Activated T-helper 1 cell treated with anti-CD3 and anti-CD28 coated beads, Interleukin-12 subunit alpha, Interleukin-12 subunit beta, Interleukin-2, Interleukin-4 antibody, amounts not matched to agents 30 ng/mL and 10 ng/mL and 1 ng/mL, durations not matched to agents 14 hours and 24 hours and 36 hours (primary cell): Measurements from ENCODE around the gene N4BP2L1. TPM values are rescaled to one million over a fixed set of nuclear protein-coding genes. Genes with fewer than 3 reads are reported as not detected.
A peak's percentile ranks its signal among the peaks of the same experiment; 100 is the strongest.

Experiments
- DNase-seq: peaks from one replicate; pipeline ENCODE4 v3.0.0; 2021; ENCODE audit warnings: low spot score
- H3K27ac Mint-ChIP-seq: one replicate; pipeline ENCODE4 v1.8.0; 2021; ENCODE audit warnings: mild to moderate bottlenecking, mixed read lengths
- H3K27me3 Mint-ChIP-seq: one replicate; pipeline ENCODE4 v1.8.0; 2022; ENCODE audit warnings: mild to moderate bottlenecking, moderate library complexity, mixed read lengths; ENCODE audit not compliant: insufficient read depth
- H3K36me3 Mint-ChIP-seq: one replicate; pipeline ENCODE4 v1.8.0; 2021; ENCODE audit warnings: low read depth, mixed read lengths
- H3K4me1 Mint-ChIP-seq: one replicate; pipeline ENCODE4 v1.8.0; 2021; ENCODE audit warnings: low read depth, mixed read lengths
- H3K4me3 Mint-ChIP-seq: one replicate; pipeline ENCODE4 v1.8.0; 2021; ENCODE audit warnings: mild to moderate bottlenecking, moderate library complexity, mixed read lengths
- H3K9me3 Mint-ChIP-seq: one replicate; pipeline ENCODE4 v1.8.0; 2021; ENCODE audit warnings: mixed read lengths
- intact Hi-C: fragments of 100-400 bp; cut with micrococcal nuclease; formaldehyde crosslinking; loops from one replicate; pipeline ENCODE4 v1.15.1; 2024
- total RNA-seq: library from RNA; stranded (reverse); gene quantifications from 2 replicates; pipeline ENCODE4 v1.2.3, GENCODE V29; 2022

N4BP2L1 gene
- total RNA-seq, 1 donor from 2014 or later = 20.0 TPM

DNA sequence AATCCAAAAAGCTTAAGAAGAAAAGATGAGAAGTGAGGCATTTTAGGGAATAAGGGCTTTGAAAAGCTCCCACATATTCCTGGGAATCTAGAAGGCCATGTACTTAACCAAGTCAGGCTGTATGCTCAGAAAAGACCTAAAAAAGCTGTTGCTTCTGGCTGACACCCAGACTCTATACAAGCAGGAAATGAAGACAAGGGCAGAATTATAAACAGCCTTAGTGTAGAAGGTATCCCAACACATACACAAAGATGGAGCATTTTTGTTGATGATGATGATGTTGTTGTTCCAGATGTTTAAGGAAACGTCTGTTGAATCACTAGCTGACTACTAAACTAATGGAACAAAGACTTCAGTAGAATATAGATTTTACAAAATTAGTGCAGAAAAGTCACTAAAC lies 26.1 kb upstream of the N4BP2L1 start:
- peaks cover 15% of the 10 kb centered on the region for H3K36me3 Mint-ChIP-seq
- H3K27me3 Mint-ChIP-seq = no peaks in the 10 kb centered on the region
- H3K27ac Mint-ChIP-seq = no peak overlapping the region

GRCh38 chr13:32448972-32449371 lies 21.0 kb upstream of the N4BP2L1 start:
- Mint-ChIP-seq H3K9me3 (no peaks in the 10 kb centered on the region), H3K27ac (no peak overlapping the region)
- intact Hi-C loops = loop anchor here (10.0 kb wide), 1 partner anchor 534 kb away; no protein-coding TSS in a partner anchor

More for the DNA sequence above, 26.1 kb upstream of the N4BP2L1 start:
- intact Hi-C loops = no loop called here
- Mint-ChIP-seq H3K4me3 (no peak overlapping the region), H3K9me3 (peaks cover 28% of the 10 kb centered on the region), H3K4me1 (peaks cover 23% of the 10 kb centered on the region)
- DNase-seq = no peak

GRCh38 chr13:32447894-32448623 lies 20.1 kb upstream of the N4BP2L1 start:
- H3K9me3 Mint-ChIP-seq = no peaks in the 10 kb centered on the region
- H3K4me3 Mint-ChIP-seq = no peak overlapping the region
- no peak overlapping the region for H3K27ac Mint-ChIP-seq
- H3K4me1 Mint-ChIP-seq = peaks cover 17% of the 10 kb centered on the region
- intact Hi-C loops = loop anchor here (10.0 kb wide), 1 partner anchor 533 kb away; no protein-coding TSS in a partner anchor
- H3K36me3 Mint-ChIP-seq = no peaks in the 10 kb centered on the region
- H3K27me3 Mint-ChIP-seq = no peaks in the 10 kb centered on the region
- no peak for DNase-seq

More at GRCh38 chr13:32448972-32449371, 21.0 kb upstream of the N4BP2L1 start:
- no peaks in the 10 kb centered on the region for H3K27me3 Mint-ChIP-seq
- peaks cover 25% of the 10 kb centered on the region for H3K4me1 Mint-ChIP-seq
- H3K4me3 Mint-ChIP-seq = no peak overlapping the region
- no peak for DNase-seq
- peaks cover 2% of the 10 kb centered on the region for H3K36me3 Mint-ChIP-seq

DNA sequence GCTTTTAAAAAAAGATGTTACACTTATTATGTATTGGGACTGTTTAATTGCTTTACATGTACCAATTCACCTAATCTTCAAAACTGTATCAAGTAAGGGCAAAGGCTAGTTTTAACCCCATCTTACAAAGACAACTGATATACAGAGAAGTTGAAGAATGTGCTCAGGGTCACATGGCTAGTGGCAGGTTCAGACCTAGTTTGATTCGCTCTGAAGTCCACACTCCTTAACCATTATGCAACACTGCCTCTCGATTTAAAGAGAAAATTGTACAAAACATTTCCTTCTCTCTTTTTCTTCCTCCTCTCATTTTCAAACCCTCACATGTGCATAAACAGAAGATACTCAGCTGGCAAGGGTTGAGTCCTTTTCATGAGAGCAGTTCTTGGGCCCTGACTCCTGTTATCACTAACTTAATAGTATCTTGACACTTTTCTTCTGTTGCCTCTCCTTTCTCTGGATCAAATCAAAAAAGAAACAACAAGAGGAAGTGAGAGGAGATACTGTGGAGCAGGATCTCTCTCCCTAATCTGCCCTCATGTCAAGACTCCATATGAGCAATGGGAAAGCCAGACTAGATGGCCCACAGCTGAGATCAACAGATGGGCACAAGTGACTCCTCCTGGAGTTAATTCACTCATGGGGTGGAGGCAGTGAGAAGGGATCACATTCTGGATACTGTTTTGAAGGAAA lies 19.0 kb upstream of the N4BP2L1 start:
- intact Hi-C loops = loop anchor here (10.0 kb wide), 1 partner anchor 532 kb away; no protein-coding TSS in a partner anchor
- peaks cover 26% of the 10 kb centered on the region for H3K4me1 Mint-ChIP-seq
- no peaks in the 10 kb centered on the region for H3K9me3 Mint-ChIP-seq
- H3K27ac Mint-ChIP-seq = no peak overlapping the region
- DNase-seq = no peak
- no peaks in the 10 kb centered on the region for H3K36me3 Mint-ChIP-seq
- no peak overlapping the region for H3K4me3 Mint-ChIP-seq
- H3K27me3 Mint-ChIP-seq = no peaks in the 10 kb centered on the region

- H3K4me1 Mint-ChIP-seq = peaks cover 27% of the 10 kb centered on the region
- H3K36me3 Mint-ChIP-seq = no peaks in the 10 kb centered on the region
- intact Hi-C loops = loop anchor here (10.0 kb wide), 1 partner anchor 531 kb away; no protein-coding TSS in a partner anchor
- H3K27ac Mint-ChIP-seq = no peak overlapping the region
- H3K4me3 Mint-ChIP-seq = no peak overlapping the region
- no peaks in the 10 kb centered on the region for H3K9me3 Mint-ChIP-seq
- no peak for DNase-seq
- H3K27me3 Mint-ChIP-seq = no peaks in the 10 kb centered on the region
These were observed 18.3 kb upstream of the N4BP2L1 start for GRCh38 chr13:32446220-32446619.

DNA sequence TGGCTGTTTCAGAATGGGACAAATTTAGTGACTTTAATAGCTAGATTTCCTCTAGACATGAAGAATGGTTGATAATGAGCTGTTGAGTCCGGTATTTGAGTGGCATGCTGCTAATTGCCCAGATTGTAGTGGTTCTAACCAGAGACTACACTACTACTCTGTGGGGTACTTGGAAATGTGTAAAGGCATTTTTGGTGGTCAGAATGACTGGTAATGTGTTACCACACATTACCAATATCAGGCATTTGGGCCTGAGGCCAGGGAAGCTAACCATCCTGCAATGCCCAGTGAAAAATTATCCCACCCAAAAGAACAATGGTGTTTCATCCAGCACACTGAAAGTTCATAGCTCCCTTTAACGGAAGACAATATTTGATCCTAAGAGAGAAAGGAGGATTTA lies 17.5 kb upstream of the N4BP2L1 start:
- Mint-ChIP-seq H3K4me1 (peaks cover 27% of the 10 kb centered on the region), H3K9me3 (no peaks in the 10 kb centered on the region), H3K4me3 (no peak overlapping the region), H3K36me3 (no peaks in the 10 kb centered on the region), H3K27ac (no peak overlapping the region), H3K27me3 (no peaks in the 10 kb centered on the region)
- intact Hi-C loops = loop anchor here (10.0 kb wide), 1 partner anchor 531 kb away; no protein-coding TSS in a partner anchor
- no peak for DNase-seq

DNA sequence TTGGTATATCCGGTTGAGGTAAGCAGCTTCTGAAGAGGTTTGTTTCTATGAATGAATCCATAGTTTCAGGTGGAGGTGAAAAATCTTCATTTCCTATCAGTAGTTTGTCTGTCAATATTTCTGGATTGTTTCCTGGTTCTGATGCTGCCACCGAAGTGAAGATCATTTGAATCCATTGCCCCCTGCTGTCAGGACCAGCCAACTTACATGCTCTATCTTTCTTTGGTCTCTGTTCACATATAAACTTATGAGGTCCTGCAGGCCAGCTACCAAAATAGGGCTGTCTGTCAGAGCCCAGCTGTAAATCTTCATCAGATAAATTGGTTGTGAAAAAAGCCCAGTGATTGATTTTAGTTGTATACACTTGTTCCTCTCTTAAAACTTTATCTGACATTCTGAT lies 15.2 kb upstream of the N4BP2L1 start:
- no peak overlapping the region for H3K4me3 Mint-ChIP-seq
- DNase-seq = no peak
- H3K9me3 Mint-ChIP-seq = no peaks in the 10 kb centered on the region
- H3K27ac Mint-ChIP-seq = no peak overlapping the region
- H3K4me1 Mint-ChIP-seq = peaks cover 16% of the 10 kb centered on the region
- H3K36me3 Mint-ChIP-seq = no peaks in the 10 kb centered on the region
- no peaks in the 10 kb centered on the region for H3K27me3 Mint-ChIP-seq
- intact Hi-C loops = loop anchor here (1.0 to 10.0 kb wide), 2 partner anchors 62 to 528 kb away; no protein-coding TSS in a partner anchor

DNA sequence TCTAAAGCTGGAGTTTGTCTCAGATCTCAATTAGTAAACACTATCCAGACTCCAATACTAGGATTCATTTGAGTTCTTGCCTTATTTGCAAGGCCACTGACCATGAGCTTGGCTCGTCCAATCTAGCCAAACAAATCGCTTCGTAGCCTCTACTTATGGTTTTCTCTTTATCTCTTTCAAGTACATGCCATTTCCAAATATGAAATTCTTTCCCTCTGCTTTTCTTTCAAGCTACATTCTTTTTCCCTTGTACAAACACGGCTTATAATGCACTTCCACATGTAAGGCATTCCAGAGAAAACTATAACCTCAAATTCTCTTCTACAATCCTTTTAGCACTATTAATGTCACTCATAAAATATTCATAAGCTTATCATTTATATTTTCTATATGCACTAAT lies 10.9 kb upstream of the N4BP2L1 start:
- no peak overlapping the region for H3K4me3 Mint-ChIP-seq
- no peaks in the 10 kb centered on the region for H3K9me3 Mint-ChIP-seq
- intact Hi-C loops = no loop called here
- H3K36me3 Mint-ChIP-seq = peaks cover 4% of the 10 kb centered on the region
- no peak overlapping the region for H3K27ac Mint-ChIP-seq
- H3K4me1 Mint-ChIP-seq = peaks cover 13% of the 10 kb centered on the region
- DNase-seq = no peak
- no peaks in the 10 kb centered on the region for H3K27me3 Mint-ChIP-seq

GRCh38 chr13:32432856-32433255 lies 4.9 kb upstream of the N4BP2L1 start:
- H3K4me1 Mint-ChIP-seq = peaks cover 23% of the 10 kb centered on the region
- no peaks in the 10 kb centered on the region for H3K27me3 Mint-ChIP-seq
- intact Hi-C loops = no loop called here
- H3K27ac Mint-ChIP-seq = no peak overlapping the region
- H3K4me3 Mint-ChIP-seq = no peak overlapping the region
- H3K9me3 Mint-ChIP-seq = no peaks in the 10 kb centered on the region
- DNase-seq = no peak
- H3K36me3 Mint-ChIP-seq = peaks cover 12% of the 10 kb centered on the region

- Mint-ChIP-seq H3K27ac (no peak overlapping the region), H3K4me3 (no peak overlapping the region), H3K4me1 (peaks cover 27% of the 10 kb centered on the region), H3K27me3 (no peaks in the 10 kb centered on the region), H3K36me3 (peaks cover 14% of the 10 kb centered on the region), H3K9me3 (no peaks in the 10 kb centered on the region)
- DNase-seq = no peak
- intact Hi-C loops = no loop called here
These were observed 3.4 kb upstream of the N4BP2L1 start for GRCh38 chr13:32431361-32431760.

DNA sequence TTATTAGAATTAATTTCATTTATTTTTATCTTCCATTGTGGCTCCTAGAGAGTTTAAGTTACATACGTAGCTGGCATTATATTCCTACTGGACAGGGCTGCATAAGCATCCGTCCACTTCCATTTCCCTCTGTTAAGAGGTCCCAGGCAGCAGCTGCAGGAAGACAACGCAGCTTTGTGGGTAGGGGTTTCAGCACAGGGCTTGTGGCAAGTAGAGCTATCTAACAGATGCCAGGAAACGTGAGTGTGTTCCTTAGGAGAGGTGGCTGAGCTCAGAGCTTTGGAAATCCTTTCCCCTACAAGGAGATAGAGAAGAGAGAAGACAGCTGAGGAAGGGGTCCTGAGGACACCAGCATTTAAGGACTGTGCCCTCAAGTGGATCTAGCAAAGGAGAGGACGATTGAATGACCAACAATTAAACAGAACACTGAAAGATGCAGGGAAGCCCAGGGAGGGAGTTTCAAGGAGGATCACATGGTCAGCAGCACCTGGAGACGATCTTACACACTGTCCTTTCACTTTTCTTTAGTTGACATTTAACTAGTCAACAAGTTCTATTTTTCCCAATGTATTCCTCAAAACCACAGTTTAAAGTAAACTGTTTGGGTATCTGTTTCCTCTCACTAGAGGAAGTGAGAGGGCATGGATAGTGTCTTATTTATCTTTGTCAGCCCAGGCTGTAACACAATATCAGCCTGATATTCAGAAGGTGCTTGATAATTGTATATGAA lies 2.3 kb upstream of the N4BP2L1 start:
- H3K36me3 Mint-ChIP-seq = peaks cover 17% of the 10 kb centered on the region
- peak overlapping the region; percentile 28 for H3K4me3 Mint-ChIP-seq
- H3K9me3 Mint-ChIP-seq = no peaks in the 10 kb centered on the region
- intact Hi-C loops = no loop called here
- no peak overlapping the region for H3K27ac Mint-ChIP-seq
- H3K4me1 Mint-ChIP-seq = peaks cover 37% of the 10 kb centered on the region
- no peak for DNase-seq
- no peaks in the 10 kb centered on the region for H3K27me3 Mint-ChIP-seq

DNA sequence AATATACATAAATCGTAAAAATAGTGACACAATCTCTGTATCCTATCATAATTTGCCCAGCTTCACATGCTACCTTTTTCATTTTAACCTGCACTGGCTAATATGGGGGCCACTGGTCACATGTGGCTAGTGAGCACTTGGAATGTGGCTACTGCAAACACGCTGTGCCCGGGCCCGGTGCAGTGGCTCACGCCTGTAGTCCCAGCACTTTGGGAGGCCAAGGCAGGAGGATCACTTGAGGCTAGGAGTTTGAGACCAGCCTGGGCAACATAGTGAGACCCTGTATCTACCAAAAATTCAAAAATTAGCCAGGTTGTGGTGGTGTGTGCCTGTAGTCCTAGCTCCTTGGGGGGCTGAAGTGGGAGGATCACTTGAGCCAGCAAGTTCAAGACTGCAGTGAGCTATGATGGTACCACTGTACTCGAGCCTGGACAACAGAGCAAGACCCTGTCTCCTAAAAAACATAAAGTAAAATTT lies 1.5 kb upstream of the N4BP2L1 start:
- Mint-ChIP-seq H3K9me3 (no peaks in the 10 kb centered on the region), H3K4me1 (peaks cover 40% of the 10 kb centered on the region), H3K27ac (no peak overlapping the region), H3K36me3 (peaks cover 20% of the 10 kb centered on the region), H3K27me3 (no peaks in the 10 kb centered on the region), H3K4me3 (no peak overlapping the region)
- intact Hi-C loops = loop anchor here (5.0 kb wide), 6 partner anchors 382 to 1728 kb away; partner anchors contain the start of genes FRY, HSPH1 and RFC3
- no peak for DNase-seq
